ENCODE results near the gene USP44.

USP44 gene

GRCh38 chr12:95516757-95517156, 34.5 kb downstream of the USP44 start:
- no peak for DNase-seq
- H3K4me3 ChIP-seq, result no peak overlapping the region
- intact Hi-C loops (cut with DNase I; ENCODE audit: low total_unique reads), result no loop called here
- no peaks in the 10 kb centered on the region for H3K9me3 ChIP-seq
- TF ChIP-seq CTCF (IDR thresholded peaks at IDR 0.05), result no peak
- H3K36me3 ChIP-seq, result peaks cover 28 to 38% (median 38%) of the 10 kb centered on the region in 3 donors
- no peaks in the 10 kb centered on the region for H3K27me3 ChIP-seq
- no peak overlapping the region for H3K27ac ChIP-seq
- no peaks in the 10 kb centered on the region for H3K4me1 ChIP-seq

- no peak for TF ChIP-seq CTCF (IDR thresholded peaks at IDR 0.05)
- no peak overlapping the region for H3K27ac ChIP-seq
- DNase-seq, result no peak
- intact Hi-C loops (cut with DNase I; ENCODE audit: low total_unique reads), result no loop called here
- no peak overlapping the region for H3K4me3 ChIP-seq
- no peaks in the 10 kb centered on the region for H3K9me3 ChIP-seq
- no peaks in the 10 kb centered on the region for H3K27me3 ChIP-seq
- no peaks in the 10 kb centered on the region for H3K4me1 ChIP-seq
- H3K36me3 ChIP-seq, result peaks cover 39 to 47% (median 43%) of the 10 kb centered on the region in 3 donors
Observed at GRCh38 chr12:95515197-95515596, 36.1 kb downstream of the USP44 start.

- H3K9me3 ChIP-seq, result no peaks in the 10 kb centered on the region
- H3K27me3 ChIP-seq, result no peaks in the 10 kb centered on the region
- DNase-seq, result no peak
- TF ChIP-seq CTCF (IDR thresholded peaks at IDR 0.05), result no peak
- H3K4me1 ChIP-seq, result peaks cover 0 to 9% (median 7%) of the 10 kb centered on the region in 4 donors
- intact Hi-C loops (cut with DNase I; ENCODE audit: low total_unique reads), result no loop called here
- H3K4me3 ChIP-seq, result no peak overlapping the region
- peaks cover 44 to 53% (median 51%) of the 10 kb centered on the region in 3 donors for H3K36me3 ChIP-seq
- no peak overlapping the region for H3K27ac ChIP-seq
Observed at GRCh38 chr12:95513599-95513998, 37.7 kb downstream of the USP44 start.

- H3K4me1 ChIP-seq, result peaks cover 0 to 25% (median 12%) of the 10 kb centered on the region in 4 donors
- H3K27me3 ChIP-seq, result no peaks in the 10 kb centered on the region
- H3K4me3 ChIP-seq, result no peak overlapping the region
- no peak for TF ChIP-seq CTCF (IDR thresholded peaks at IDR 0.05)
- DNase-seq, result no peak
- no peak overlapping the region for H3K27ac ChIP-seq
- H3K9me3 ChIP-seq, result no peaks in the 10 kb centered on the region
- intact Hi-C loops (cut with DNase I; ENCODE audit: low total_unique reads), result no loop called here
- H3K36me3 ChIP-seq, result peaks cover 50 to 60% (median 51%) of the 10 kb centered on the region in 3 donors
Observed at GRCh38 chr12:95511977-95512376, 39.3 kb downstream of the USP44 start.

GRCh38 chr12:95509300-95509699, 42.0 kb downstream of the USP44 start:
- no peak for TF ChIP-seq CTCF (IDR thresholded peaks at IDR 0.05)
- peaks cover 60 to 69% (median 62%) of the 10 kb centered on the region in 3 donors for H3K36me3 ChIP-seq
- no peak for DNase-seq
- no peaks in the 10 kb centered on the region for H3K27me3 ChIP-seq
- no peak overlapping the region for H3K4me3 ChIP-seq
- H3K9me3 ChIP-seq, result no peaks in the 10 kb centered on the region
- peaks cover 0 to 32% (median 13%) of the 10 kb centered on the region in 4 donors for H3K4me1 ChIP-seq
- intact Hi-C loops (cut with DNase I; ENCODE audit: low total_unique reads), result no loop called here
- peak overlapping the region in 1 of 2 donors; percentile 56 for H3K27ac ChIP-seq

Measured in tibial artery (tissue), 4 donors.